GM12878 (cell line): ENCODE measurements around the gene UBE2J2. TPM values are rescaled to one million over a fixed set of nuclear protein-coding genes. Genes with fewer than 3 reads are reported as not detected.
"Not testable (repeated sequence)": the region's sequence is repeated elsewhere in the genome, so short reads cannot be mapped to it uniquely, and the experiment has no call there.

Source experiments
- ATAC-seq: fragments of 200-7000 bp; cut with Tn5 transposase; 3 replicates; pipeline ENCODE4 v1.9.1; 2020; ENCODE audit warnings: mild to moderate bottlenecking, moderate library complexity
- BruUV-seq: library from RNA; stranded (reverse); fragments of 400-500 nt; replicated peaks from 2 replicates; lab custom pipeline; 2021; lab: Mats Ljungman, UMichigan
- CTCF ChIA-PET: fragments of 300-600 bp; sonication (Branson Sonifier 250); formaldehyde crosslinking; extraction: SDS; loops from one replicate; lab custom pipeline; 2021; ENCODE audit warnings: inconsistent platforms; lab: Yijun Ruan, JAX
- POLR2A ChIA-PET: fragments of 350-600 bp; formaldehyde crosslinking; extraction: SDS; loops from one replicate; lab custom pipeline; 2021; ENCODE audit warnings: inconsistent platforms; lab: Charles Lee
- RAD21 ChIA-PET: fragments of 300-600 bp; sonication (Branson Sonifier 250); formaldehyde crosslinking; loops from one replicate; lab custom pipeline; 2023; ENCODE audit warnings: antibody characterized with exemption; ENCODE audit not compliant: unreplicated experiment; lab: Charles Lee
- SMC1A ChIA-PET: fragments of 300-600 bp; sonication (Branson Sonifier 250); formaldehyde crosslinking; loops from one replicate; lab custom pipeline; 2023; ENCODE audit not compliant: unreplicated experiment, uncharacterized antibody; lab: Charles Lee
- DNase-seq: peaks from one replicate; pipeline ENCODE4 v3.0.0-alpha.2; 2011; ENCODE audit warnings: low read depth, low spot score
- FAIRE-seq: peaks from 3 replicates; lab custom pipeline; 2011; peaks lifted over from hg19 to GRCh38; lab: Jason Lieb, UNC
- H2AFZ ChIP-seq: 2 replicates; pipeline ENCODE4 v1.6.0; 2011; ENCODE audit warnings: low read depth, low read length, control low read depth; ENCODE audit not compliant: control insufficient read depth
- H3K27ac ChIP-seq: 2 replicates; pipeline ENCODE4 v1.5.1; 2011; ENCODE audit warnings: control low read depth; ENCODE audit not compliant: control insufficient read depth, insufficient read depth
- H3K27me3 ChIP-seq, 2 experiments: replicated peaks in 1 of 2; 2 replicates each; pipeline versions ENCODE4 v1.6.0 to v1.6.1; 2011; ENCODE audit warnings: low read length in 1 of 2; ENCODE audit not compliant: control insufficient read depth in 2 of 2, insufficient read depth in 2 of 2
- H3K36me3 ChIP-seq, 2 experiments: 2 replicates each; pipeline ENCODE4 v1.5.1; 2011; ENCODE audit warnings: low read length in 1 of 2; ENCODE audit not compliant: control insufficient read depth in 2 of 2, insufficient read depth in 2 of 2
- H3K4me1 ChIP-seq: 2 replicates; pipeline ENCODE4 v1.6.1; 2011; ENCODE audit warnings: mild to moderate bottlenecking, low read length, moderate library complexity, mixed read lengths; ENCODE audit not compliant: control insufficient read depth, insufficient read depth
- H3K4me2 ChIP-seq: 2 replicates; pipeline ENCODE4 v1.6.0; 2011; ENCODE audit warnings: control low read depth; ENCODE audit not compliant: control insufficient read depth, insufficient read depth
- H3K4me3 ChIP-seq: fragments of 200-600 bp; sonication (generic); 2 replicates; pipeline ENCODE4 v1.5.1; 2016
- H3K79me2 ChIP-seq: 2 replicates; pipeline ENCODE4 v1.6.0; 2011; ENCODE audit warnings: low read length; ENCODE audit not compliant: control insufficient read depth, insufficient read depth
- H3K9ac ChIP-seq: 2 replicates; pipeline ENCODE4 v1.8.0; 2011; ENCODE audit warnings: low read length, control low read depth, mixed read lengths; ENCODE audit not compliant: control insufficient read depth, insufficient read depth
- H3K9me3 ChIP-seq: replicated peaks from 3 replicates; pipeline ENCODE4 v1.5.1; 2011; ENCODE audit warnings: mild to moderate bottlenecking, low read length; ENCODE audit not compliant: control insufficient read depth, insufficient read depth
- H4K20me1 ChIP-seq: 2 replicates; pipeline ENCODE4 v1.6.0; 2011; ENCODE audit not compliant: control insufficient read depth, insufficient read depth
- ATF7 ChIP-seq: fragments of 450-650 bp; IDR thresholded peaks from 2 replicates; pipeline ENCODE4 v1.6.1; 2016; ENCODE audit warnings: low read depth, mild to moderate bottlenecking
- CHD2 ChIP-seq: IDR thresholded peaks from 2 replicates; pipeline ENCODE4 v1.6.1; 2011; ENCODE audit warnings: low read depth, low read length, improper control_type of control experiment, borderline replicate concordance
- CREM ChIP-seq: IDR thresholded peaks from 2 replicates; pipeline ENCODE4 v1.6.1; 2014; ENCODE audit warnings: antibody characterized with exemption, low read depth
- PML ChIP-seq: IDR thresholded peaks from 2 replicates; pipeline ENCODE4 v1.6.1; 2012; ENCODE audit warnings: low read length, inconsistent platforms
- POLR2AphosphoS5 ChIP-seq: IDR thresholded peaks from 2 replicates; pipeline ENCODE4 v1.6.1; 2011; ENCODE audit warnings: mild to moderate bottlenecking, low read length, inconsistent platforms
- SMAD1 ChIP-seq: fragments of 450-650 bp; IDR thresholded peaks from 2 replicates; pipeline ENCODE4 v1.6.1; 2018; ENCODE audit warnings: mild to moderate bottlenecking, low read depth; ENCODE audit not compliant: partially characterized antibody
- WGBS: methylation state at CpG from one replicate; pipeline ENCODE4 v1.1.6; 2016; ENCODE audit warnings: low lambda C conversion rate; ENCODE audit not compliant: insufficient replicate concordance, insufficient coverage; ENCODE audit errors: missing lambda C conversion rate; 5-methylcytosine and 5-hydroxymethylcytosine counted together
- in situ Hi-C: fragments of 300-500 bp; cut with MboI; formaldehyde crosslinking; loops from 9 replicates; pipeline ENCODE4 v1.14.3; 2018; ENCODE audit warnings: mixed read lengths
- intact Hi-C: fragments of 100-400 bp; cut with micrococcal nuclease; formaldehyde crosslinking; loops from one replicate; pipeline ENCODE4 v1.14.2; 2022; ENCODE audit not compliant: unreplicated experiment
- polyA plus RNA-seq, 11 experiments: library from polyadenylated mRNA; depleted of rRNA in 4 of 11; unstranded in 6 of 11; stranded (reverse) in 5 of 11; fragments of >200 nt; fragmentation: Nextera tagmentation in 4 of 11; fragmentation: Illumina TruSeq in 1 of 11; extraction: Ambion mirVana in 4 of 11; extraction: Trizol in 1 of 11; gene quantifications; 1 replicate in 1 of 11; 2 replicates in 10 of 11; pipeline versions ENCODE4 v1.2.1 to v1.2.3, GENCODE V29; 2011 to 2016; ENCODE audit warnings: inconsistent platforms in 2 of 11, missing spikeins in 2 of 11, low read depth in 1 of 11
- total RNA-seq, 4 experiments: library from RNA; depleted of rRNA in 3 of 4; stranded (reverse); fragments of >200 nt in 3 of 4; fragmentation: Illumina TruSeq in 1 of 4; extraction: Trizol in 1 of 4; gene quantifications; 2 replicates each; pipeline versions ENCODE4 v1.2.1 to v1.2.3, GENCODE V29; 2013 to 2021
- TF ChIP-seq, protein P1 (sequence below): fragments of 450-650 bp; IDR thresholded peaks from 2 replicates; pipeline ENCODE4 v1.6.1; 2016; ENCODE audit warnings: mild to moderate bottlenecking
- TF ChIP-seq, protein P2 (sequence below): fragments of 450-650 bp; IDR thresholded peaks from 2 replicates; pipeline ENCODE4 v1.6.1; 2017; ENCODE audit warnings: antibody characterized with exemption, mild to moderate bottlenecking, moderate library complexity
- TF ChIP-seq, protein P3 (sequence below): fragments of 450-650 bp; IDR thresholded peaks from 2 replicates; pipeline ENCODE4 v1.6.1; 2017; ENCODE audit warnings: mild to moderate bottlenecking, moderate library complexity

UBE2J2 gene
- total and polyA plus RNA-seq, 10 of the 15 experiments (the other 5 are each of a cell fraction or from before 2014, with no cell fraction given), result 0.72 to 70.5 (median 49.2) TPM

GRCh38 chr1:1250786-1251284 lies 22.8 kb downstream of the UBE2J2 start (continued):
- peak; percentile 62 for TF ChIP-seq POLR2AphosphoS5
- peak; percentile 68 for TF ChIP-seq ATF7
- peak; percentile 18 for TF ChIP-seq SMAD1
- TF ChIP-seq CHD2, result no peak
- no peak for TF ChIP-seq PML
- TF ChIP-seq, protein P1, sequence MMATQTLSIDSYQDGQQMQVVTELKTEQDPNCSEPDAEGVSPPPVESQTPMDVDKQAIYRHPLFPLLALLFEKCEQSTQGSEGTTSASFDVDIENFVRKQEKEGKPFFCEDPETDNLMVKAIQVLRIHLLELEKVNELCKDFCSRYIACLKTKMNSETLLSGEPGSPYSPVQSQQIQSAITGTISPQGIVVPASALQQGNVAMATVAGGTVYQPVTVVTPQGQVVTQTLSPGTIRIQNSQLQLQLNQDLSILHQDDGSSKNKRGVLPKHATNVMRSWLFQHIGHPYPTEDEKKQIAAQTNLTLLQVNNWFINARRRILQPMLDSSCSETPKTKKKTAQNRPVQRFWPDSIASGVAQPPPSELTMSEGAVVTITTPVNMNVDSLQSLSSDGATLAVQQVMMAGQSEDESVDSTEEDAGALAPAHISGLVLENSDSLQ, result peak; percentile 72
- TF ChIP-seq, protein P2, sequence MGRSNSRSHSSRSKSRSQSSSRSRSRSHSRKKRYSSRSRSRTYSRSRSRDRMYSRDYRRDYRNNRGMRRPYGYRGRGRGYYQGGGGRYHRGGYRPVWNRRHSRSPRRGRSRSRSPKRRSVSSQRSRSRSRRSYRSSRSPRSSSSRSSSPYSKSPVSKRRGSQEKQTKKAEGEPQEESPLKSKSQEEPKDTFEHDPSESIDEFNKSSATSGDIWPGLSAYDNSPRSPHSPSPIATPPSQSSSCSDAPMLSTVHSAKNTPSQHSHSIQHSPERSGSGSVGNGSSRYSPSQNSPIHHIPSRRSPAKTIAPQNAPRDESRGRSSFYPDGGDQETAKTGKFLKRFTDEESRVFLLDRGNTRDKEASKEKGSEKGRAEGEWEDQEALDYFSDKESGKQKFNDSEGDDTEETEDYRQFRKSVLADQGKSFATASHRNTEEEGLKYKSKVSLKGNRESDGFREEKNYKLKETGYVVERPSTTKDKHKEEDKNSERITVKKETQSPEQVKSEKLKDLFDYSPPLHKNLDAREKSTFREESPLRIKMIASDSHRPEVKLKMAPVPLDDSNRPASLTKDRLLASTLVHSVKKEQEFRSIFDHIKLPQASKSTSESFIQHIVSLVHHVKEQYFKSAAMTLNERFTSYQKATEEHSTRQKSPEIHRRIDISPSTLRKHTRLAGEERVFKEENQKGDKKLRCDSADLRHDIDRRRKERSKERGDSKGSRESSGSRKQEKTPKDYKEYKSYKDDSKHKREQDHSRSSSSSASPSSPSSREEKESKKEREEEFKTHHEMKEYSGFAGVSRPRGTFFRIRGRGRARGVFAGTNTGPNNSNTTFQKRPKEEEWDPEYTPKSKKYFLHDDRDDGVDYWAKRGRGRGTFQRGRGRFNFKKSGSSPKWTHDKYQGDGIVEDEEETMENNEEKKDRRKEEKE, result no peak
- TF ChIP-seq CREM, result peak; percentile 34; the same call in 1 of the 2 replicates
- TF ChIP-seq, protein P3, sequence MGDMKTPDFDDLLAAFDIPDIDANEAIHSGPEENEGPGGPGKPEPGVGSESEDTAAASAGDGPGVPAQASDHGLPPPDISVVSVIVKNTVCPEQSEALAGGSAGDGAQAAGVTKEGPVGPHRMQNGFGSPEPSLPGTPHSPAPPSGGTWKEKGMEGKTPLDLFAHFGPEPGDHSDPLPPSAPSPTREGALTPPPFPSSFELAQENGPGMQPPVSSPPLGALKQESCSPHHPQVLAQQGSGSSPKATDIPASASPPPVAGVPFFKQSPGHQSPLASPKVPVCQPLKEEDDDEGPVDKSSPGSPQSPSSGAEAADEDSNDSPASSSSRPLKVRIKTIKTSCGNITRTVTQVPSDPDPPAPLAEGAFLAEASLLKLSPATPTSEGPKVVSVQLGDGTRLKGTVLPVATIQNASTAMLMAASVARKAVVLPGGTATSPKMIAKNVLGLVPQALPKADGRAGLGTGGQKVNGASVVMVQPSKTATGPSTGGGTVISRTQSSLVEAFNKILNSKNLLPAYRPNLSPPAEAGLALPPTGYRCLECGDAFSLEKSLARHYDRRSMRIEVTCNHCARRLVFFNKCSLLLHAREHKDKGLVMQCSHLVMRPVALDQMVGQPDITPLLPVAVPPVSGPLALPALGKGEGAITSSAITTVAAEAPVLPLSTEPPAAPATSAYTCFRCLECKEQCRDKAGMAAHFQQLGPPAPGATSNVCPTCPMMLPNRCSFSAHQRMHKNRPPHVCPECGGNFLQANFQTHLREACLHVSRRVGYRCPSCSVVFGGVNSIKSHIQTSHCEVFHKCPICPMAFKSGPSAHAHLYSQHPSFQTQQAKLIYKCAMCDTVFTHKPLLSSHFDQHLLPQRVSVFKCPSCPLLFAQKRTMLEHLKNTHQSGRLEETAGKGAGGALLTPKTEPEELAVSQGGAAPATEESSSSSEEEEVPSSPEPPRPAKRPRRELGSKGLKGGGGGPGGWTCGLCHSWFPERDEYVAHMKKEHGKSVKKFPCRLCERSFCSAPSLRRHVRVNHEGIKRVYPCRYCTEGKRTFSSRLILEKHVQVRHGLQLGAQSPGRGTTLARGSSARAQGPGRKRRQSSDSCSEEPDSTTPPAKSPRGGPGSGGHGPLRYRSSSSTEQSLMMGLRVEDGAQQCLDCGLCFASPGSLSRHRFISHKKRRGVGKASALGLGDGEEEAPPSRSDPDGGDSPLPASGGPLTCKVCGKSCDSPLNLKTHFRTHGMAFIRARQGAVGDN, result peak; percentile 97

GRCh38 chr1:1248009-1248913 lies 25.4 kb downstream of the UBE2J2 start:
- BruUV-seq, CTCF ChIA-PET, H4K20me1 ChIP-seq, DNase-seq, H3K27ac ChIP-seq, H3K9me3 ChIP-seq, H3K27me3 ChIP-seq, SMC1A ChIA-PET, FAIRE-seq, ATAC-seq, H3K9ac ChIP-seq, H3K36me3 ChIP-seq, POLR2A ChIA-PET, H3K4me2 ChIP-seq, H3K4me3 ChIP-seq, intact Hi-C loops, RAD21 ChIA-PET, H2AFZ ChIP-seq, in situ Hi-C loops, H3K79me2 ChIP-seq: not testable (repeated sequence)
- H3K4me1 ChIP-seq, result peaks cover 12% of the 10 kb centered on the region
- 70% methylated on average over 19 of the region's 21 CpGs for WGBS
